Spleen (tissue), 7 donors: ENCODE measurements around the gene ERGIC1.

Experiments used
- POLR2A ChIP-seq, 3 donors: fragments of 450-650 bp; IDR thresholded peaks; one replicate each; pipeline ENCODE4 v1.5.1; 2017; ENCODE audit warnings: antibody characterized with exemption in 3 of 3, mild to moderate bottlenecking in 1 of 3
- TF ChIP-seq, protein P1 (sequence below), 11 experiments: fragments of 200-600 bp in 7 of 11; fragments of 450-650 bp in 4 of 11; sonication (generic) in 4 of 11; IDR thresholded peaks in 8 of 11; conservative IDR thresholded peaks in 3 of 11; 1 replicate in 7 of 11; 2 replicates in 4 of 11; pipeline versions ENCODE4 v1.4.0 to v1.8.0; 2016 to 2021; ENCODE audit warnings: antibody characterized with exemption in 11 of 11, inconsistent platforms in 4 of 11, mild to moderate bottlenecking in 1 of 11
- donor health status: DM: no; HTN: no; CAD: no; lungs with moderate emphysema.
- donor health status: DM: no; HTN: no; CAD: no.
- donor health status: DM: no; HTN: no; CAD: no.

DNA sequence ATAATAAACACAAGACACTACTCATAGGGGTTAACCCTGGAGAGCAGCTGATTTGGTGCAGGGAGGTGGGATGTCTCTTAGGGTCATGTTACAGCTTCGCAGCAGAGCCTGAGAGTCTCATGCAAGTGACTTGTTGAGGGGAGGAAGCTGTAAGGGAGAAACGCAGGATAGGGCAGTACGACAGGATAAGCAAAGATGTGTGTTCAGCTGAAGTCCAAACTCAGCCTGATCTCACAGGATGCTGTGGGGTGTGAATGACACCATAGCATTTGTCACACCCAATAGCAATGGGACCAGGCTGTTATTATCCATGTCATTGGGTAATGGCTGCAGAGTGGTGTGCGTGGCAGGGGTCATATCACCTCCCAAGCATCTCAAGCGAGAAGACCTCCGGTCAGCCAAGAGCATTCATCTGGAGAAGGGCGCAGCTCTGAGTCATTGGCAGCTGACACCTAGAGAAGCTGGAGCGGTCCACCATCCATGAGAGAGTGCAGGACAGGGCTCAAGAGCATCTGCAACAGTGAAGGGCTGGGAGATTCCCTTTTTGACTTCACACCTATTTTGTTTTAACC is 76.0 kb downstream of the ERGIC1 start:
- TF ChIP-seq, protein P1, sequence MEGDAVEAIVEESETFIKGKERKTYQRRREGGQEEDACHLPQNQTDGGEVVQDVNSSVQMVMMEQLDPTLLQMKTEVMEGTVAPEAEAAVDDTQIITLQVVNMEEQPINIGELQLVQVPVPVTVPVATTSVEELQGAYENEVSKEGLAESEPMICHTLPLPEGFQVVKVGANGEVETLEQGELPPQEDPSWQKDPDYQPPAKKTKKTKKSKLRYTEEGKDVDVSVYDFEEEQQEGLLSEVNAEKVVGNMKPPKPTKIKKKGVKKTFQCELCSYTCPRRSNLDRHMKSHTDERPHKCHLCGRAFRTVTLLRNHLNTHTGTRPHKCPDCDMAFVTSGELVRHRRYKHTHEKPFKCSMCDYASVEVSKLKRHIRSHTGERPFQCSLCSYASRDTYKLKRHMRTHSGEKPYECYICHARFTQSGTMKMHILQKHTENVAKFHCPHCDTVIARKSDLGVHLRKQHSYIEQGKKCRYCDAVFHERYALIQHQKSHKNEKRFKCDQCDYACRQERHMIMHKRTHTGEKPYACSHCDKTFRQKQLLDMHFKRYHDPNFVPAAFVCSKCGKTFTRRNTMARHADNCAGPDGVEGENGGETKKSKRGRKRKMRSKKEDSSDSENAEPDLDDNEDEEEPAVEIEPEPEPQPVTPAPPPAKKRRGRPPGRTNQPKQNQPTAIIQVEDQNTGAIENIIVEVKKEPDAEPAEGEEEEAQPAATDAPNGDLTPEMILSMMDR (IDR thresholded peaks at IDR 0.05 in 8 of 11, conservative IDR thresholded peaks at IDR 0.05 in 3 of 11): no peak
- no peak for TF ChIP-seq POLR2A (IDR thresholded peaks at IDR 0.05)
